ENCODE data around the gene TRIM10.
"Not testable (repeated sequence)": the region's sequence is repeated elsewhere in the genome, so short reads cannot be mapped to it uniquely, and the experiment has no call there.

The TRIM10 gene

DNA sequence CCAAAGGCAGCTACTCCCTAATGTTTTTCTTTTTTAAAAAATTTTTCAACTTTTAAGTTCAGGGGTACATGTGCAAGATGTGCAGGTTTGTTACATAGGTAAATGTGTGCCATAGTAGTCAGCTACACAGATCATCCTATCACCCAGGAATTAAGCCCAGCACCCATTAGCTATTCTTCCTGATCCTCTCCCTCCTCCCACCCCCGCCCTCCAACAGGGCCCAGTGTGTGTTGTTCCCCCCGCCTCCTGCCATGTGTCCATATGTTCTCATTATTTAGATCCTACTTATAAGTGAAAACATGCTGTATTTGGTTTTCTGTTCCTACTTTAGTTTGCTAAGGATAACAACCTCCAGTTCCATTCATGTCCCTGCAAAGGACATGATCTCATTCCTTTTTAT, 14.8 kb upstream of the TRIM10 start:
- DNase-seq (ENCODE audit: low read depth in 1 of 2, low spot score in 1 of 2) = no peak

DNA sequence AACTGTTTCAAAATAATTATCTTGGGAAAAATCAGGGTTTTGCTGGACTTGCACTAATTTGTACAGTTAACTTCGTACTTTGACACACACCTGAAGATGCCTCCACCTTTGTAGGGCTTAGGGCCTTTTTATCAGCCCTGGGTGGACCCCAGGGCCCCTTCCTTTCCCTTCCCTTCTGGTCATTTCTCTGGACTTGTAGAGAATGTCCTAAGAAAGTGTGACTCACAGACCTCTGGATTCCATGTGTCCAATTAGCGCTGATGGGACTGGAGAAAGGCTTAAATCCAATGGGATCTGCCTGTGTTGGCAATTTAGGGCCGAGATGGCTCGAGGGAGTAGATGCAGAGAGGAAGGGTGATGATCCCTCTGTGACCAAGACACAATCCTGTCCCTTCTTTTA, 11.7 kb upstream of the TRIM10 start:
- no peak for DNase-seq (ENCODE audit: low read depth in 1 of 2, low spot score in 1 of 2)

DNA sequence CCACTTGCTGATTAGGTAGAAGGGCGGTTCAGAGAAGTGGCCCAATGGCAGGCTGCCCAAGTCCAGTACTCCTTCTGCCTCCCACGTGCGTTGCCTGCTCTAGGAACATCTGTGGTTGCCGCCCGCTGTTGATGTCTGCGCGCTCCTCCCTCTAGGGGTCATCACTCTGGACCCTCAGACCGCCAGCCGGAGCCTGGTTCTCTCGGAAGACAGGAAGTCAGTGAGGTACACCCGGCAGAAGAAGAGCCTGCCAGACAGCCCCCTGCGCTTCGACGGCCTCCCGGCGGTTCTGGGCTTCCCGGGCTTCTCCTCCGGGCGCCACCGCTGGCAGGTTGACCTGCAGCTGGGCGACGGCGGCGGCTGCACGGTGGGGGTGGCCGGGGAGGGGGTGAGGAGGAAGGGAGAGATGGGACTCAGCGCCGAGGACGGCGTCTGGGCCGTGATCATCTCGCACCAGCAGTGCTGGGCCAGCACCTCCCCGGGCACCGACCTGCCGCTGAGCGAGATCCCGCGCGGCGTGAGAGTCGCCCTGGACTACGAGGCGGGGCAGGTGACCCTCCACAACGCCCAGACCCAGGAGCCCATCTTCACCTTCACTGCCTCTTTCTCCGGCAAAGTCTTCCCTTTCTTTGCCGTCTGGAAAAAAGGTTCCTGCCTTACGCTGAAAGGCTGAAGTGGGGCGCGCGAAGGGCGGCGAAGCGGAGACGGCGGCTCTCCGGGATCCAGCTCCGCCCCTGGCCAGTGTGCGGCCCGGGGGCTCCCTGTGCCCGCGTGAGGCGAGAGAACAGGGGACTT, 10.9 kb upstream of the TRIM10 start:
- DNase-seq (ENCODE audit: low read depth in 1 of 2, low spot score in 1 of 2) = no peak

DNA sequence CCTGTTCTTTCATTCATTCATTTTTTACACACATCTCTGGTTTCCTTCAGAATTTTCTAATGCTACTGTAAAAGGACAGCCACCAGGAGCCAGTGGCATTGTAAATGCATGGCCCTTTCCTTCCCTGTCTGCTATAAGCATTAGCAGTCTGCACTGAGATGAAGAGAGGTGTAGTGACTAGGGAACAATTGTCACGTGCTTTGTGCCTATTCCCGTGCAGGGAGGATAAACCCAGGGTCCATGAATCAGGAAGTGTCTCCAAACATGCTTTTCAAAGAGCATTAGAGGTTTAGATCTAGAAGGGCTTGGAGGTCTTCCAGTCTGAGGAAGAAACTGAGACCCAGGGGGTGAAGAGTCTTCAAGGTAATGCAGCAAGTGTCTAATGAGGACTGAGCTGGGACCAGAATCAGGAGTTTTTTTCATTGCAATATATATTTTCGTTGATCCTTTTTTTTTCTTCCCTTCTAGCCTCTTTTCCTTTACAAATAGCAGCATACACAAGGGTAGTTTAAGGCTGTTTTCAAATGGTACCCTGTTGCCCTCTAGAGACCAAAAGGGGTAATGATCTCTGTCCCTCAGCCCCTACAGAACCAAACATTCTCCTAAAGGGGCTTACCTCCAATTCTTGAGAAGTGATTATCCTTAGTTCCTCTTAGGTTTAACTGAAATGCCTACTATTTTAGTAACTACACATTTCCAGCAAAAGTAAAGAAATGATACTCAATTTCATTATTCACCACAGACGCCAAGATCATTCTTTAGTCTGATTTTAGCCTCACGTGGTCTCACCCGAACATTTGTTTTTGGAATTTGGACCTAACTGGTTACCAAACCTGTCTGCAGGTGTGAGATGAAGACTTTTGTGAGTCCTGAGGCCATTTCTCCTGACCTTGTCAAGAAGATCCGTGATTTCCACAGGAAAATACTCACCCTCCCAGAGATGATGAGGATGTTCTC, 8.9 kb upstream of the TRIM10 start:
- no peak for DNase-seq (ENCODE audit: low read depth in 1 of 2, low spot score in 1 of 2)

DNA sequence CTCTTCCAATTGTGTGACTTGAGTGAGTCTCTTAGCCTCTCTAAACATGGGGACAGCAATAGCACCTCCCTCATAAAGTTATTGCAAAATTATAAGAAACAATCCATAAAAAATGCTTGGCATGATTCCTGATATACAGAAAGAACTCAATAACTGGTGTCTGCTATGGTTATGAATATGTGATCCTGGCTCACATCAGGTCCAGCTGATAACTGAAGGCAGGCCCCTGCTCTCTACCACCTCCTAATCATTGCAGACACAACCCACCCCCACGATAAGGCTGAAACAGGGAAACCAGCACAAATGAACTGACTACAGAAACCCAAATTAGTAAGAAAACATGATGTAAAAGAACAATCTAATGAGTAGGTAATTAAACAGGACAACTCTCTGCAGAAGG, 7.7 kb upstream of the TRIM10 start:
- no peak for DNase-seq (ENCODE audit: low read depth in 1 of 2, low spot score in 1 of 2)

DNA sequence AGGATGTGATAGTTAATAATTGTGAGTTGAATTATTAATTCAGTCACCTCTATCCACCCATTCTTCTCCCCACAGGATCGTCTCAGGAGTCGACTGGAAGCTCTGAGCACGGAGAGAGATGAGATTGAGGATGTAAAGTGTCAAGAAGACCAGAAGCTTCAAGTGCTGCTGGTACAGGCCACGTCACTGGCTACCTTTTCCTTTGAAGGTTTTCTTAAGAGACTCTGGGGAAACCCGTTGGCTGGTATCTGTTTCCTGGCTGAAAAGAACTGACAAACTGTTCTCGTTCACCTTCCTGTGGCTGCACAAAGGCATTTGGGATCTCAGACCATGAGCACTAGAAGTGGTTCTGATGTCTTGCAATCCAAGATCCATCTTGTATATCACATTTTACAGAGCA, 6.1 kb upstream of the TRIM10 start:
- DNase-seq (ENCODE audit: low read depth in 1 of 2, low spot score in 1 of 2) = no peak

DNA sequence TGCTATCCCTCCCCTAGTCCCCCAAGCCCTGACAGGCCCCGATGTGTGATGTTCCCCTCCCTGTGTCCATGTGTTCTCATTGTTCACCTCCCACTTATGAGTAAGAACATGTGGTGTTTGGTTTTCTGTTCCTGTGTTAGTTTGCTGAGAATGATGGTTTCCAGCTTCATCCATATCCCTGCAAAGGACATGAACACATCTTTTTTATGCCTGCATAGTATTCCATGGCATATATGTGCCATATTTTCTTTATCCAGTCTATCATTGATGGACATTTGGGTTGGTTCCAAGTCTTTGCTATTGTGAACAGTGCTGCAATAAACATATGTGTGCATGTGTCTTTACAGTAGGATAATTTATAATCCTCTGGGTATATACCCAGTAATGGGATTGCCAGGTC, 4.2 kb upstream of the TRIM10 start:
- not testable (repeated sequence) for DNase-seq (ENCODE audit: low read depth in 1 of 2, low spot score in 1 of 2)

DNA sequence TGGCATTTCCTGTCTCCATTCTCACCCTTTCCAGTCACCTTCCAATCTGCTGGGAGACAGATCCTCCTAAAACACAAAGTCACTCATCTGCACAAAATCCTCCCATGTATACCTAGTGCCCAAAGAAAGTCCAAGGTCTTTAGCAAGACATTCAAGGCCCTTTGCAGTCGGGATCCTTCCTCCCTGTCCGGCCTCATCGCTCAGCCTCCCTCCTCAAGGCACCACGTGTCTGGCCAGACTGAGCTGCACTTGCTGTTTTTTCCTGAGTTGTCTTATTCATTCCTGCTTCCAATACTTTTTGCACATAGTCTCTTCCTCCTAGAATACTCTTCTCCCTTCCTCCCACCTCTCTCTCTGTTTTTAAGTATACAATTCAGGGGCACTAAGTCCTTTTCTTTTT, 3.7 kb upstream of the TRIM10 start:
- no peak for DNase-seq (ENCODE audit: low read depth in 1 of 2, low spot score in 1 of 2)

DNA sequence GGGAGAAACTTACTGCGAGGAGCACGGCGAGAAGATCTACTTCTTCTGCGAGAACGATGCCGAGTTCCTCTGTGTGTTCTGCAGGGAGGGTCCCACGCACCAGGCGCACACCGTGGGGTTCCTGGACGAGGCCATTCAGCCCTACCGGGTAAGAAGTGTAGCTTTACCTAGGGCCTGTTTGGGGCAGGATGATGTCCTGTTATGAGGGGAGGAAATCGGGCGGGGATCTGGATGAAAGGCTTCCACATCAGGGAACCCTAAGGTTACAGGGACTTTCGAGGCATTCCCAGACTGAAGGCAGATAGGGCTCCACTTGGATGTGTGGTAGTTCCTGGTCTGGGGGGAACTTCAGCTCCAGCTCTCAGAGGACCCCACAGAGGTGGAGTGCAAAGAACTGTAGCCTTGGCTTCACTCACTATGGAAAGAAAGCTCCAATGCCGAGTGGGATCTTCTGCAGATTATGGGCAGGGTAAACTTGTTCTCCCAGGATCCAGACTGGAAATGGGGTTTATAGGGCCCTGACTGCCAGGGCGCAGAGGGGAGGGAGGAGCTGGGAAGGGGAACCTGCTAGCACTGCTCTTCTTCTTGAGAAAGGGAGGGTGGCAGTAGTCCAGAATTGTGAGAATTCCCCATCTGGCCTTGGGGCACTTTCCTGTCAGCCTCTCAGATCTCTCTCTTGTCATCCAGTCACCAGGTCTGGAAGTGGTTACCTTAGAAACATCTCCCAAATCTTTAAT, 3.1 kb upstream of the TRIM10 start:
- DNase-seq (ENCODE audit: low read depth in 1 of 2, low spot score in 1 of 2) = no peak

DNA sequence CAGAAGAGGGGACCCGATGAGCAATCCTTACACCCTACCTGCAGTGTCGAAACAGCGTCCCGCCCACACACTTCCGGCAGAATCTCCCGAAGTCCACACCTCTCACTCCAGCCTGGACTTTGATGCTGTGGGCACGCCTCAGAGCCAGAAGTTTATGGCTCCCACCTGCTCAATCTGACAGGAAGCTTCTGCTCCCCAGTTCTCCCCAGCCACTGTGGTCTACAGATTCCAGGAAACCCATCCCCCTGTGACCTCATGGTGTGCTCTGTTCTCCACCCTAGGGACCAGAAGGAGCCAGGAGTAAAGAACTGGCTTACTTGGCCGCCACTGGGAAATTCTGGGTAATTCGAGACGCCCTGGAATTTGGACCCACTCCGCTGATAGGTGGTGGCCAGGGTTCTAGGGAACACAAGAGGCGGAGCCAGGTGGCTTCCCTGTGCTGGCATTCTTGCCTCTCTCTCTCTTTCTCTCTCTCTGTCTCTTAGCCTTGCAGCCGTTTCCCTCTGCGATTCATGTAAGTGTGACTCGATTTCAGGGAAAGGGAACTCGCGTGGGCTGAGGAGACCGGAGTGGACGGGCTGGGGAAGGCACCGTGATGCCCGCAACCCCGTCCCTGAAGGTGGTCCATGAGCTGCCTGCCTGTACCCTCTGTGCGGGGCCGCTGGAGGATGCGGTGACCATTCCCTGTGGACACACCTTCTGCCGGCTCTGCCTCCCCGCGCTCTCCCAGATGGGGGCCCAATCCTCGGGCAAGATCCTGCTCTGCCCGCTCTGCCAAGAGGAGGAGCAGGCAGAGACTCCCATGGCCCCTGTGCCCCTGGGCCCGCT, 2.3 kb upstream of the TRIM10 start, which contains the start of gene TRIM15:
Gene TRIM15, plus strand, starts transcription at position 457 of the 828 bp plus-strand sequence. Its CDS starts 139 bp downstream, at position 596.
- peak in 1 of 2 donors; percentile 24 for DNase-seq (ENCODE audit: low read depth in 1 of 2, low spot score in 1 of 2)

DNA sequence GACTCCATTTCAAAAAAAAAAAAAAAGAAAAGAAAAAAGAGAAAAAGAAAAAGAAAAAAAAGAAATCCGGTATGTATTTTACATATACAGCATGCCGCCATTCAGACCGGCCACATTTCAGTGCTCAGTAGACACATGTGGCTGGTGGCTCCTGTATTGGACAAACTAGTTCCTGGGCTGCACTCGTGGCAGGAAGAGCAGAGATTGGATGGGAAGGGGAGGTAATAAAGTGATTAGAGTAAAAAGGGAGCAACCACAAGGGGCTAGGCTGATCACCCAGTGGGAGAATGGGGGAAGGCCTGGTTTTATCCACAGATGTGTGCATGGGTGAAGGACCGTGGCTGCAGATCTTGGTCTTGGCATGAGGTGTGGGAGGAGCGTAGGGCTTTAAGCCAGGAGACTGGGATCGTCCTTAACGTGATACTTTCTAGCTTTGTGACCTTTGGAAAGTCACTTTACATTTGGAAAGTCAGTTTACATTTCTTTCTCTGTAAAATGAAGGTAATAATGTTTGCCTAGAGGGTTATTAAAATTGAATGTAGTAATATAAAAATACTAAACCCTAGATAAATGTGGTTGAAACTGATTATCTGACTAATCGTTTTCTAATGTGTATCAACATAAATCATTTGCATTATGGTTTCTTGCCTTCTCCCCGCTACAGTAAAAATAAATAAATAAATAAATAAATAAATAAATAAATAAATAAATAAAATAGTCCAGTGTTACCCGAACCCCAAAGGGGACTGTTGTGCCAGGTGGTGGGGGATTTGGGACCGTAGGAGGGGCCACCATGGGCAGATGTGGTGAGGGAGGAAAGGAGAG, 1.5 kb upstream of the TRIM10 start:
- no peak for DNase-seq (ENCODE audit: low read depth in 1 of 2, low spot score in 1 of 2)

DNA sequence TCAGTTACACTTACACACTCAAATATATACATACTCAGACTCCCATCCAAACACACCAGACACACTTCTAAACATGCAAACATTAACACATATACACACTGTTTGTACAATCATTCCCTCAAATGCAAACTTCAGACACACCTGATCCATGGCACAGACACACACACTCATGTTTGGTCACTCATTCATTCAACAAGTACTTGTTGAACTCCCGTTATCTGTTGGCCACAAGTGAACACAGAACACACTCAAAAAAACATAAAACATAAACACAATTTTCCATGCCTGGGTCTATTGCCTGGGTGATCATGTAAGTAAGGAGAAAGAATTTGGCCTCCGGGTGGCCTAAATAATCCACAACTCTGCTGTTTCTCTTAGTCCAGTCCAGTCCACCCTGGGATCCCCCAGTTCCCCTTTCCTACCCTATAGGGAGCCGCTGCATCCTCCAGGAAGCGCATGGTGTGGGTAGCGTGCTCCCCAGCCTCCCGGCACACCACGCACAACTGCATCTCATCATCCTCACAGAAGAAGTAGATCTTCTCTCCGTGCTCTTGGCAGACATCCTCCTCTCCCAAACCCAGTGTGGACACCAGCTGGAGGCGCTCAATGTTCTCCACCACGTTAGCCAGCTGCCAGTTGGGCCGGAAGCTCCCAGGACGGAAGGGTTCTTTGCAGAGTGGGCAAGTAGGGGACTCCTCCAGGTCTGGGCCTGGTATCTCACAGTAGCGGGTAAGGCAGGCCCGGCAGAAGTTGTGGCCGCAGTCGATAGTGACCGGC, 815 bp downstream of the TRIM10 start:
- DNase-seq (ENCODE audit: low read depth in 1 of 2, low spot score in 1 of 2) = no peak

DNA sequence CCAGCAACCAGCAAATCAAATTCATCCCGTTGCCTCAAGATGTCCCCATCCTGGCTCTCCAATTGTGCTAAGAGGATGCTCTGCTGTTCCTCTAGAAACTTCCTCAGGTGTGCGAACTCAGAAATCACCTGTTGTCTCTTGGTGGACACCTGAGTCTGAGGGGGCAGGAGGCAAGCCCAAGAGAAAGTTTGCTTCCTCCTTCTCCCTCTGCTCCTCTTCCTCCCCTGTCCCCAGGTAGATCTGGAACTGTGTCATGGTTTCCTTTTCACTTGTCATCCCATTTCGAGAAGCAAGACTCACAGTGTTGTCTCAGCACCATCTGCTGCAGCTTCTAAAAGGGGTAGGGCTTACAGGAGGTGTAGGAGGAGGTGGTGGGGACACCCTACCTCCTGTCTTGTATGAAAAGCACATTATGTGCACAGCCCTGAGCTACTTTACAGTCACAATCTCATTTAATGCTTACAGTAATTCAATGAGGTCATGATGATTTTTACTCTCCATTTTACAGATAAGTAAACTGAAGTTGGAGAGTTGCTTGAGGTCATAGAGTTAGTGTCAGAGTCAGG, 2.5 kb downstream of the TRIM10 start:
- no peak for DNase-seq (ENCODE audit: low read depth in 1 of 2, low spot score in 1 of 2)

DNA sequence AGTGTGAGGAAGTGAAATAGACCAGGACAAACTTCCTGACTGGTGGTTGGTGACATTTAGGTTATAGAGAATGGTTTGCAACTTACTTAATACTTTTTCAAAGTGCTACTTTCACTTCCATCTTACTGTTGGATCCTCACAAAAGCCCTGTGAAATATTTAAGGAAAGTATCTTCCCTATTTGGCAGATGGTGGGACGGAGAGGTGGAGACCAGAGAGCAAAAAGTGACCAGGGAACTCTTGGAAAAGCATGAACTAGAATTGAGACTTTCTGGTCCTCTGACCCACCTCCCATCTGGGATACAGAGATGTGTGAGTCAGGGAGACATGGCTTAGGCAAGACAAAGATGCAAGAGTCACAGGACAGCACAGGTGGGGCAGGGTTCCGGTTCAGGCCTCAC, 3.0 kb downstream of the TRIM10 start:
- no peak for DNase-seq (ENCODE audit: low read depth in 1 of 2, low spot score in 1 of 2)

DNA sequence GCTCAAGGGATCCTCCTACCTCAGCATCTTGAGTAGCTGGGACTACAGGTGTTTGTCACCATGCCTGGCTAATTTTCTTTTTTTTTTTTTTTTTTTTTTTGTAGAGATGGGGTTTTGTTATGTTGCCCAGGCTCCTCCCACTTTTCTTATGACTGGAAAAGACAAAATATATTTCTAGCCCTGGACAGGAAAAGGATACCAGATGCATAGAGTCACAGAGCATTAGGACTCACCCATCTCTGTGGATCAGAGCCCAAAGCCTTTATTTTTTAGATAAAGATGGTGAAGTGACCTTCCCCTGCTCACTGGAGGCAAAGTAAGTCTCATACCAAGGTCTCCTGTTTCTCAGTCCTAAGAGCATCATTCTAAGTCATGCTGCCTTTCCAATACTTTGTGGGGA, 3.4 kb downstream of the TRIM10 start:
- no peak for DNase-seq (ENCODE audit: low read depth in 1 of 2, low spot score in 1 of 2)

DNA sequence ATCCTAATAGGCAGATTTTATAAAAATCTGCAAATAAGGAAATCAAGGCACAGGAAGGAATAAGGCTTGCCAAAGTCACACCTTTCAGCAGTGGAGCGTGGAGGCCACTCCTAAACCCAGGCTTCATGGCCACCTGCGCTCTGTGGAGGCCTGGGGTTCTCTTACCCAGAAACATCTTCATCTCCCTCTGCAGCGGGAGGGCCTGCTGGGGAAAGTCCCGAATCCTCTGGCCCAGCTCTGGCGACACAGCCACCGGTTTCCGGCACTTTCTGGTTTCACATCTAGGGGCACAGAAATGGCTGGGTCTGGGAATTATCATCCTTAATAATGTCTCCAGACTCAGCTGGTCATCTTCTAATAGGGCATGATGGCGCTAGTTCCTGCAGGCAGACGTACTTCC, 4.2 kb downstream of the TRIM10 start:
- no peak for DNase-seq (ENCODE audit: low read depth in 1 of 2, low spot score in 1 of 2)

DNA sequence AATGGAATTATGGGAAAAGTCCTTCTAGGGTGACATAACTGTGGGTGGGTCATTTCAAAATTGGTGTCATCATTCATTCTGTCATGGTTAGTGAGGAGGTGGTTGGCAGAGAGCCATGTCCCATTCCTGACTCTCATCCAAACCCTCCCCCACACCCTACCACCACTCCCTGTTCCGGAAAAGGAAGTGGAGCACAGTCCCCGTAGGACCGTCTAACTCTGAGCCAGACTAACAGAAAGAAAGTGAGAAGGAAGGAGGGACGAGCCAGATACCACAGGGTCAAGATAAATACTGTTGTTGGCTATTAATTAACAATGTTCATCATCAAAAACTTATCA, 4.8 kb downstream of the TRIM10 start:
- DNase-seq (ENCODE audit: low read depth in 1 of 2, low spot score in 1 of 2) = no peak

DNA sequence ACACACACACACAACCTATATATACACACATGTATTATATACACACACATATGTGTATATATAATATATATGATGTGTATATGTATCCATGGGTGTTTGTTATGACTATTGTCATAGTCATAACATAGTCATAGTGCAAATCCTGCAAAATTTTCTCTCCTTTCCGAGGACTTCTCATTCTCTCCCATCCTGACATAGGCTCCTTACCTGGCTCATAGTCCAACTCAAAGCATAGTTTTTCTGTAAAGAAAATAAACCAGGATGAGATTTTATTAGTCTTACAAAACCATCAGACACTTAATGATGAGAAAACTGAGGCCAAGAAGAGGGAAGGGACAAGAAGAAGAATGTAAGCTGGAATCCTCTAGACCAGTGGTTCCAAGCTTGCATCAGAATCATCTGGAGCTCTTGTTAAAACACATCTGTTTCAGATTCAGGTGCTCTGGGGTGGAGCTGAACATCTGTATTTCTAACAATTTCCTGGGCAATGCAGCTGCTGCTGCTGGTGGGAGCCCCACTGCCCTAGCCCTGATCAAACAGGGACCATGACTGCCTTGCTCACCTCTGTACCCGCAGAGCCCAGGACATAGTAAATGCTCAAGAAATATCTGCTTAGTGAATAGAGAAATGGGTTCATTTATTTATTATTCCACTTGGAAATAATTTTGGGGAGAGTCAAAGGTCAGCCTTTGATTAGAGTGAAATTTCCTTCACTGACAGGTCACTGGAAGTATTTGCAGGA, 5.3 kb downstream of the TRIM10 start:
- DNase-seq (ENCODE audit: low read depth in 1 of 2, low spot score in 1 of 2) = no peak

Data from activated T-helper 1 cell treated with anti-CD3 and anti-CD28 coated beads, Interleukin-2, amount 50 U/mL, for 16 hours (primary cell).